Adipocyte (in vitro differentiated cells): ENCODE data around the gene MTOR.
"Not testable (repeated sequence)": the region's sequence is repeated elsewhere in the genome, so short reads cannot be mapped to it uniquely, and the experiment has no call there.

Experiments used
- DNase-seq: peaks from one replicate; pipeline ENCODE4 v3.0.0-alpha.2; 2015; ENCODE audit warnings: low read depth
- H3K27me3 ChIP-seq: replicated peaks from 2 replicates; pipeline ENCODE4 v1.7.0; 2013; ENCODE audit warnings: mild to moderate bottlenecking, low read length, moderate library complexity; ENCODE audit not compliant: control insufficient read depth, insufficient read depth
- H3K36me3 ChIP-seq: 2 replicates; pipeline ENCODE4 v1.7.0; 2013; ENCODE audit warnings: low read length, mild to moderate bottlenecking, moderate library complexity; ENCODE audit not compliant: control insufficient read depth, insufficient read depth, severe bottlenecking
- H3K4me1 ChIP-seq: 2 replicates; pipeline ENCODE4 v1.7.0; 2013; ENCODE audit warnings: mild to moderate bottlenecking, low read length, moderate library complexity; ENCODE audit not compliant: control insufficient read depth, insufficient read depth
- H3K4me3 ChIP-seq: 2 replicates; pipeline ENCODE4 v1.7.0; 2013; ENCODE audit warnings: mild to moderate bottlenecking, low read length, moderate library complexity
- H3K9ac ChIP-seq: 2 replicates; pipeline ENCODE4 v1.7.0; 2013; ENCODE audit warnings: mild to moderate bottlenecking, low read length, moderate library complexity
- H3K9me3 ChIP-seq: 2 replicates; pipeline ENCODE4 v1.7.0; 2013; ENCODE audit warnings: mild to moderate bottlenecking, low read length, moderate library complexity; ENCODE audit not compliant: control insufficient read depth

MTOR gene

DNA sequence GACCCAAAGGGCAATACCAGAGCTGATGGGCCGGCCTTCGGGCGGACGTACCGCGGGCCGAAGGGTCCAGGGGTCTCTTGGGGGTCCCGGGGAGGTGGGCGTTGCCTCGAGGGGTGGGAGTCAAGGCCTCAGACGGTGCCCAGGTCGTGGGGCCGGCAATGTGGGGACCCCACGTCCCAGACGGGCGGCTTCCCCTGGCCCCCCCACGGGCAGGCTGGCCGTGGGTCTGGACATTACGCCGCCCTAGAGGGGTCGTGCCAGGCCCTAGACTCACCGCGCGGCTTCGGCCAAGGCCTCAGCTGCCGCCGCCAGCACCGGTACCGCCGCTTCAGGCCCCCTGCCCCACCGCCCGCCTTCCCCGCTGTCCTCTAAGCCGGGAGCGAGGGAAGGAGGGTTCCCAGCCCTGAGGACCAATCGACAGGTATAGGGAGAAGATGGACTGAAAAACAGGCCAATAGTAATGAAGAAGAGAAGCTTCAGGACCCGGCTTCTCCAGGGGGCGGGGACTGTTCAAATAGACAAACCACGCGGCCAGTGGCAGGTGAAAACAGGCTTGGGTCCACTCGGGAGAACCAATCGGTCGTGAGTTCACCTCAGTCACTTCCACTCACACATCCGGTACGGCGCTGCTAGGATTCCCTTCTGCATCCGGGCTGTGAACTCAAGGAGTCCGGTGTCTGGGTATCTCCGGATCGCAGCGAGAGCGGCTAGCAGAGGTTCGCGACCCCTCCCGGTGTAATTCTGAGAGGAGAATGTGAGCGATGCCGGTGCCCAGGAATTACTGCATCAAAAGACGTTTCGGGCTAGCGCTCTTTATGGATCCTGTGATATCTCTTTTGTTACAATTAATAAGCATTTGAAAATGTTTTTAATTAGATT, at the start of gene MTOR:
MTOR (minus strand) TSS at position 381 of the 879 bp plus-strand sequence. CDS start 3,142 bp downstream, outside the sequence.
- H3K27me3 ChIP-seq: no peaks in the 10 kb centered on the region
- peak within 1 kb of the TSS; percentile 98 for H3K4me3 ChIP-seq
- peaks cover 23% of the 10 kb centered on the region for H3K36me3 ChIP-seq

DNA sequence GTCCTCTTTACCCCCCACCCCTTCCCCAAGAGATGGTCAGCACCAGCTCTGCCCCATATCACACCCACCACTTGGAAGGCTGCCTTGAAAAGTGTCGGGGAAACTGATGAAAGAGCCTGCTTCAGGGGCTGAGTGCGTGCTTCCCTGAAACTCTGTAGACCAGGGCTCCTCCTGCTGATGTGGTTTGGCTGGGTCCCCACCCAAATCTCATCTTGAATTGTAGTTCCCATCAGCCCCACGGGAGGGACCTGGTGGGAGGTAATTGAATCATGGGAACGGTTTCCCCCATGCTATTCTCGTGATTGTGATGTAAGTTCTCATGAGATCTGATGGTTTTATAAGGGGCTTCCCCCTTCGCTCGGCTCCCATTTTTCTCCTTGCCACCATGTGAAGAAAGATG, 47.0 kb upstream of the MTOR start:
- H3K9me3 ChIP-seq: no peaks in the 10 kb centered on the region
- peaks cover 9% of the 10 kb centered on the region for H3K27me3 ChIP-seq
- H3K36me3 ChIP-seq: no peaks in the 10 kb centered on the region
- no peak for DNase-seq
- no peaks in the 10 kb centered on the region for H3K4me1 ChIP-seq
- no peak overlapping the region for H3K4me3 ChIP-seq
- H3K9ac ChIP-seq: no peak overlapping the region

More for the DNA sequence above, at the start of gene MTOR:
- Histone ChIP-seq H3K9me3 (no peaks in the 10 kb centered on the region), H3K9ac (peak within 1 kb of the TSS; percentile 94), H3K4me1 (peaks cover 10% of the 10 kb centered on the region)
- peak; percentile 100 for DNase-seq

DNA sequence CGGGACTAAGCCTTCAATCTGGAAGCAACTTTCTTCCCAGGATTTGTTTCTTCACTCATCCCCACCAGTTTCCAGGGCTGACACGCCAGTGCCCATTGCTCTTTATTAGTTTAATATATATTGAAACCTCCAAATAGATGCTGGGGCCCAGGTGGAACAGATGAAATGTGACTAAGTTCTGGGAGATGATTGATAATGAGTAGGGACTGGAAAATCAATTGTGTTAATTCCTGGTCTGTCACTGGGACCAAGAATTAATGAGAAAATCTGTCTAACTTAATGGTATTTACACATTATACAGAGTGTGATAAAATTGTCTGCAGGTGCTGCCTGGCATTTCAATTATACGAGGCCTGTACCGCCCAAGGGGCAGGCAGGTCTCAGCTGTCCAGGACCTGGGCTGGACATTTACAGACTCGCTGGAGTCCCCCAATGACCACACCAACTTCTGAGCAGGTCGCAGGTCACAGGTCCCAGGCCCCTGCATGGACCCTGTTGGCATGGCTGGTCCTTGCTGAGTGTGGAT, 46.4 kb upstream of the MTOR start:
- Histone ChIP-seq H3K9me3 (no peaks in the 10 kb centered on the region), H3K4me1 (no peaks in the 10 kb centered on the region), H3K27me3 (peaks cover 7% of the 10 kb centered on the region), H3K36me3 (no peaks in the 10 kb centered on the region), H3K4me3 (no peak overlapping the region), H3K9ac (no peak overlapping the region)
- DNase-seq: no peak

DNA sequence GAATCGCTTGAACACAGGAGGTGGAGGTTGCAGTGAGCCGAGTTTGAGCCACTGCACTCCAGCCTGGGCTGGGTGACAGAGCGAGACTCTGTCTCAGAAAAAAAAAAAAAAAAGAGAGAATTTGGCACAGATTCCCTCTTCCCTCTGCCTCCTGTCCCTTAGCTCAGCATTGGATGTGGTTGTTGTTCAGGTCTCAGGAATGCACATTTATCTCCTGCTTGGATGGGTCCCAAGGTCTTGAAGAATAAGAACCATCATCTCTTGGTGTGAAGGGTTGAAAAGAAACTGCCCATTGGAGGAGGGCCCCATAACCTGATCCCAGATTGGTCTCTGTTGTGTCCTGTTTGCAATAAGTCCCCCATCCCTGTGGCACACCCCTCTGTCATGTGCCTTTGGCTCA, 45.5 kb upstream of the MTOR start:
- H3K27me3 ChIP-seq: no peaks in the 10 kb centered on the region
- no peaks in the 10 kb centered on the region for H3K9me3 ChIP-seq
- no peak overlapping the region for H3K4me3 ChIP-seq
- H3K4me1 ChIP-seq: no peaks in the 10 kb centered on the region
- DNase-seq: no peak
- H3K36me3 ChIP-seq: no peaks in the 10 kb centered on the region
- H3K9ac ChIP-seq: no peak overlapping the region

DNA sequence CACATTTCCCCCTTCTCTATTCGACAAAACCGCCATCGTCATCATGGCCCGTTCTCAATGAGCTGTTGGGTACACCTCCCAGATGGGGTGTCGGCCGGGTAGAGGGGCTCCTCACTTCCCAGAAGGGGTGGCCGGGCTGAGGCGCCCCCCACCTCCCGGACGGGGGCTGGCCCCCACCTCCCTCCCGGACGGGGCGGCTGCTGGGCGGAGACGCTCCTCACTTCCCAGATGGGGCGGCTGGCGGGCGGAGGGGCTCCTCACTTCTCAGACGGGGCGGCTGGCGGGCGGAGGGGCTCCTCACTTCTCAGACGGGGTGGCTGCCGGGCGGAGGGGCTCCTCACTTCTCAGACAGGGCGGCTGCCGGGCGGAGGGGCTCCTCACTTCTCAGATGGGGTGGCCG, 43.2 kb upstream of the MTOR start:
- H3K9ac ChIP-seq, H3K36me3 ChIP-seq, H3K27me3 ChIP-seq, H3K4me1 ChIP-seq, H3K4me3 ChIP-seq, DNase-seq, H3K9me3 ChIP-seq: not testable (repeated sequence)

DNA sequence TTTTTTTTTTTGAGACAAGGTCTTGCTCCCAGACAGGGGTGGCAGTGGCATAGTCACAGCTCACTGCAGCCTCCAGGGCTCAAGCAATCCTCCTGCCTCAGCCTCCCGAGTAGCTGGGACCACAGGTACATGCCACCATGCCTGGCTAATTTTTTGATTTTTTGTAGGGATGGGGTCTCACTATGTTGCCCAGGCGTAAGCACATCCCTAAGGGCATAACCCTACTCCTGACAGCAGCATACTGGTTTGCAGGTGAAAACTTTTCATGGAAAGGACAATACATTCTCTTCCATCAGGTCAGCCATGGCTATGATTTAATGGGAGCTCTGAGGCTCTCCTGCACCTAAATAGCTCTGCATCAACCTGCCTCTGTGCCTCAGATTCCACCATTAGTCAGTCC, 40.0 kb upstream of the MTOR start:
- no peak for DNase-seq
- Histone ChIP-seq H3K9me3 (no peaks in the 10 kb centered on the region), H3K4me3 (no peak overlapping the region), H3K36me3 (no peaks in the 10 kb centered on the region), H3K4me1 (no peaks in the 10 kb centered on the region), H3K9ac (no peak overlapping the region), H3K27me3 (peaks cover 8% of the 10 kb centered on the region)

DNA sequence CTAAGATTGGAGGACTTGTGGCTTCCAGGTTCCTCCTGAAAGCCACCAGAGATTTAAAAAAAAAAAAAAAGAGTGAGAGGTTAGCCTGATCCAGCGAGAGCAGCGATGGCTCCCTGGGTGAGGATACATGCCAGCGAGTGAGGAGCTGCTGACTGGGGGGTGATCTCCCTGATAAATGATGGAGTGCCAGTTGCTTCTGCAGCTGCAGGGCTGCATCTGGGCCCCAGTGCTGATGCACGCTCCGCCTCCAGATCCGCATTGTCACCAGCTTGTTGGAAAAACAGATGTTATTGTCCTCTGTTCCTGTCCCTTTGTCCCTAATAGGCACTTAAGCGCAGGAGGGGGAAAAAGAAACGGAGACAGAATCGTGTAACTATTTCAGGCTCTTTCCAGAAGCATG, 39.2 kb upstream of the MTOR start:
- H3K36me3 ChIP-seq: no peaks in the 10 kb centered on the region
- no peak overlapping the region for H3K9ac ChIP-seq
- no peaks in the 10 kb centered on the region for H3K9me3 ChIP-seq
- no peaks in the 10 kb centered on the region for H3K4me1 ChIP-seq
- H3K4me3 ChIP-seq: no peak overlapping the region
- no peak for DNase-seq
- H3K27me3 ChIP-seq: peaks cover 8% of the 10 kb centered on the region

DNA sequence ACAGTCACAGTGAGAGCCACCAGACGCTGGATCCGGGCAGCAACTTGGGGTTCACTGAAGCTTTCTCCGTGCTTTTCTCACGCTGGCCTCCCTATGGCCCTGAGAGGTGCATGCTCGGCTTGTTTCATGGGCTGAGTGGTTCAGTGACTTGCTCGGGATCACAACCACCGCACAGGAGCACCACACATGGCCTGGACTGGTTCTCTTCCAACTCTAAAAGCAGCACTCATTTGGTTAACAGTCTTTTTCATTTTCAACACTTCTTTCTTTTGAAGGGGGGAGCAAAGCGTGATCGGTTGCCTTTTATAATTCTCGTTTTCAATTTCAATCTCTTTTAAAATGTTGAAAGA, 36.8 kb upstream of the MTOR start:
- H3K27me3 ChIP-seq: peaks cover 8% of the 10 kb centered on the region
- no peaks in the 10 kb centered on the region for H3K4me1 ChIP-seq
- H3K36me3 ChIP-seq: no peaks in the 10 kb centered on the region
- no peak overlapping the region for H3K4me3 ChIP-seq
- no peaks in the 10 kb centered on the region for H3K9me3 ChIP-seq
- H3K9ac ChIP-seq: no peak overlapping the region
- no peak for DNase-seq

DNA sequence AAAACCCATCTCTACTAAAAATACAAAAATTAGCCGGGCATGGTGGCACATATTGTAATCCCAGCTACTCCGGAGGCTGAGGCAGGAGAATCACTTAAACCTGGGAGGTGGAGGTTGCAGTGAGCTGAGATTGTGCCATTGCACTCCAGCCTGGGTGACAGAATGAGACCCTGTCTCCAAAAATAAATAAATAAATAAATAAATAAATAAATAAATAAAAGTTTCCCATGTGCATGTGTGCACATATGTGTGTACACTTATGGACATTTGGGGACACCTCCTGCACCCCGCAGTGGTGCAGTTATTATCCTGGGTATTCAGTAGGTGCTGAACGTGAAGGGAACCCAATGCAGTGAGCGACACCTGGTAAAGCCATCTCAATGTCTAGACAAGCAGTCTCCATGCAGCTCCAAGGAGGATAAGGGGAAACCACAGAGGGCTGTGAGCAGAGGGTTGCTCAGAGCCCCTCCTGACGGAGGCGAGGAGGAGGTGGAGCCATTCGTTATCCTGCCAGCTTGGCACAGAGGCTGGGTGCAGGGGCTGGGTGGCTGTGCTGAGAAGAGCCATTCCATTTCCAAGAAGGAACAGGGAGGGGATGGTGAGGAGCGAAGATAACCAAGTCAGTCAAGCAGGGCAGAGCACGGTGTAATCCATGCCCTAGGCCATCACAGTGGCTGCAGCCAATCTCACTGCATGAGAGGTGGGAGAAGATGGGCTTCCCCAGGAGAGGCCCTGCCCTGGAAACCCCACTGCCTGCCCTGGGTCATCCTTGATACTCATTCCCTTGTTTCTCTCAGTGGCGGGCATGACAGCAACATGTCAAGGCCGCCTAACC, 36.3 kb upstream of the MTOR start:
- DNase-seq: no peak
- no peak overlapping the region for H3K9ac ChIP-seq
- peaks cover 8% of the 10 kb centered on the region for H3K27me3 ChIP-seq
- no peak overlapping the region for H3K4me3 ChIP-seq
- H3K4me1 ChIP-seq: no peaks in the 10 kb centered on the region
- no peaks in the 10 kb centered on the region for H3K36me3 ChIP-seq
- H3K9me3 ChIP-seq: no peaks in the 10 kb centered on the region

DNA sequence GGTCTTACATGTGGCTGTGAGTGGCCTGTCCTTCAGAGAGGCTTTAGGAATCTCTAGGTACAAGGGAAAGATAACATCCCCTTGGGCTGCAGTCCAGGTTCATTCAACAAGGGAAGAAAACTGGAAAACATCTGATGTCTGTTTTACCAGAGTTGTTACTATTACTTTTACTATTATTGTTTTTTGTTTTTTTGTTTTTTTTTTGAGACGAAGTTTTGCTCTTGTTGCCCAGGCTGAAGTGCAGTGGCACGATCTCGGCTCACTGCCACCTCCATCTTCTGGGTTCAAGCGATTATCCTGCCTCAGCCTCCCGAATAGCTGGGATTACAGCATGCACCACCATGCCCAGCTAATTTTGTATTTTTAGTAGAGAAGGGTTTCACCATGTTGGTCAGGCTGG, 35.4 kb upstream of the MTOR start:
- H3K9me3 ChIP-seq, H3K36me3 ChIP-seq, H3K4me3 ChIP-seq, DNase-seq, H3K4me1 ChIP-seq, H3K27me3 ChIP-seq, H3K9ac ChIP-seq: not testable (repeated sequence)

DNA sequence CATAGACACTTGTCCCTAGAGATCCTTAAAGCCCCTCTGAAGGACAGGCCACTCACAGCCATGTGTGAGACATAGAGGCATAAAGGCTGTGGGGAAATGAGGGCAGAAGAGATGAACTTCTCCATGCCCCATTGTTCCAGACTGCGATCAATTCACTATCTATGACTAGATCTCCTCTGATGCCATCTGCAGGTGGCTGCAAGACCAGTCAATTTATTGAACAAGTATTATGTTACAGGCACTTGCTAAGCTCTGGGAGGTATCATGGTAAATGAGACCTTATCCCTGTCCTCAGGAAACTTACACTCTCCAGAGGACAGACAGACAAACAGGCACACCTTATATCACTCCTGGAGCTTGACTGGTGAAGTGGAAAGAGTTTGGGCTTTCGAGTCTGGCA, 33.6 kb upstream of the MTOR start:
- H3K4me1 ChIP-seq: no peaks in the 10 kb centered on the region
- no peaks in the 10 kb centered on the region for H3K27me3 ChIP-seq
- H3K9me3 ChIP-seq: no peaks in the 10 kb centered on the region

More for the DNA sequence above, 33.6 kb upstream of the MTOR start:
- no peak overlapping the region for H3K9ac ChIP-seq
- no peak overlapping the region for H3K4me3 ChIP-seq
- DNase-seq: no peak
- no peaks in the 10 kb centered on the region for H3K36me3 ChIP-seq
